GM23338 (cell line): ENCODE data around the gene EPS8L3. TPM values are rescaled to one million over a fixed set of nuclear protein-coding genes. Genes with fewer than 3 reads are reported as not detected.

Experiments used
- ATAC-seq: fragments of 200-7000 bp; cut with Tn5 transposase; 3 replicates; pipeline ENCODE4 v1.9.1; 2020
- DNase-seq: peaks from one replicate; pipeline ENCODE4 v3.0.0-alpha.2; 2015; ENCODE audit warnings: low spot score
- H2AFZ ChIP-seq: fragments of 200-600 bp; sonication (generic); 2 replicates; pipeline ENCODE4 v1.8.0; 2016; ENCODE audit warnings: antibody characterized with exemption, mild to moderate bottlenecking, moderate library complexity
- H3F3A ChIP-seq: fragments of 200-600 bp; sonication (generic); replicated peaks from 2 replicates; pipeline ENCODE4 v1.8.0; 2017; ENCODE audit warnings: antibody characterized with exemption, mixed run types, low read depth
- H3K27ac ChIP-seq: fragments of 200-600 bp; sonication (generic); 2 replicates; pipeline ENCODE4 v1.6.1; 2016; ENCODE audit warnings: low read depth
- H3K27me3 ChIP-seq: fragments of 200-600 bp; sonication (generic); 2 replicates; pipeline ENCODE4 v1.8.0; 2016; ENCODE audit warnings: mild to moderate bottlenecking, mixed run types, moderate library complexity; ENCODE audit not compliant: insufficient read depth
- H3K36me3 ChIP-seq: fragments of 200-600 bp; sonication (generic); 2 replicates; pipeline ENCODE4 v1.8.0; 2016; ENCODE audit warnings: mild to moderate bottlenecking; ENCODE audit not compliant: insufficient read depth
- H3K4me1 ChIP-seq: fragments of 200-600 bp; sonication (generic); 2 replicates; pipeline ENCODE4 v1.8.0; 2016; ENCODE audit warnings: mild to moderate bottlenecking, moderate library complexity; ENCODE audit not compliant: insufficient read depth
- H3K4me2 ChIP-seq: fragments of 200-600 bp; sonication (generic); 2 replicates; pipeline ENCODE4 v1.7.1; 2017; ENCODE audit warnings: mixed run types
- H3K4me3 ChIP-seq: fragments of 200-600 bp; sonication (generic); 2 replicates; pipeline ENCODE4 v1.6.1; 2016; ENCODE audit warnings: mixed run types
- H3K79me2 ChIP-seq: fragments of 200-600 bp; sonication (generic); replicated peaks from 2 replicates; pipeline ENCODE4 v1.8.0; 2017; ENCODE audit warnings: mild to moderate bottlenecking; ENCODE audit not compliant: insufficient read depth
- H3K9me2 ChIP-seq: fragments of 200-600 bp; sonication (generic); 2 replicates; pipeline ENCODE4 v1.8.0; 2017; ENCODE audit not compliant: insufficient read depth
- H4K20me1 ChIP-seq: fragments of 200-600 bp; sonication (generic); replicated peaks from 2 replicates; pipeline ENCODE4 v1.8.0; 2017; ENCODE audit warnings: mild to moderate bottlenecking; ENCODE audit not compliant: insufficient read depth
- H3K27ac Mint-ChIP-seq: 2 replicates; pipeline ENCODE4 v1.8.0; 2020; ENCODE audit warnings: inconsistent platforms, mild to moderate bottlenecking, moderate library complexity, mixed read lengths
- H3K27me3 Mint-ChIP-seq: 3 replicates; pipeline ENCODE4 v1.8.0; 2022; ENCODE audit warnings: low read depth, mild to moderate bottlenecking, moderate library complexity, mixed read lengths, inconsistent platforms; ENCODE audit not compliant: insufficient read depth, poor library complexity
- H3K36me3 Mint-ChIP-seq: 3 replicates; pipeline ENCODE4 v1.8.0; 2021; ENCODE audit warnings: low read depth, mild to moderate bottlenecking, inconsistent platforms, moderate library complexity, mixed read lengths
- H3K4me1 Mint-ChIP-seq: 3 replicates; pipeline ENCODE4 v1.8.0; 2020; ENCODE audit warnings: mild to moderate bottlenecking, inconsistent platforms, mixed read lengths
- H3K4me3 Mint-ChIP-seq: 3 replicates; pipeline ENCODE4 v1.8.0; 2021; ENCODE audit warnings: moderate library complexity, mild to moderate bottlenecking, inconsistent platforms, mixed read lengths
- H3K9me3 Mint-ChIP-seq: 3 replicates; pipeline ENCODE4 v1.8.0; 2020; ENCODE audit warnings: moderate library complexity, mild to moderate bottlenecking, inconsistent platforms, mixed read lengths
- CREB1 ChIP-seq: fragments of 250-450 bp; sonication (Bioruptor Pico); IDR thresholded peaks from 2 replicates; pipeline ENCODE4 v1.5.0; 2020; ENCODE audit warnings: low read depth, mild to moderate bottlenecking, moderate library complexity
- CTCF ChIP-seq, 2 experiments: fragments of 200-600 bp in 1 of 2; sonication (generic) in 1 of 2; conservative IDR thresholded peaks; 2 replicates each; pipeline versions ENCODE4 v1.5.1 to v1.6.1; 2016 to 2017; ENCODE audit warnings: antibody characterized with exemption in 2 of 2, low read depth in 2 of 2, mild to moderate bottlenecking in 2 of 2, moderate library complexity in 1 of 2
- EZH2 ChIP-seq: fragments of 200-600 bp; sonication (generic); IDR thresholded peaks from one replicate; pipeline ENCODE4 v1.8.0; 2017; ENCODE audit warnings: antibody characterized with exemption, mild to moderate bottlenecking, low read depth; ENCODE audit not compliant: unreplicated experiment
- EZH2phosphoT487 ChIP-seq: fragments of 200-600 bp; sonication (generic); IDR thresholded peaks from one replicate; pipeline ENCODE4 v1.8.1; 2018; ENCODE audit warnings: antibody characterized with exemption; ENCODE audit not compliant: unreplicated experiment
- JUNB ChIP-seq: IDR thresholded peaks from one replicate; pipeline ENCODE4 v1.6.1; 2016; ENCODE audit warnings: antibody characterized with exemption; ENCODE audit not compliant: unreplicated experiment
- NANOG ChIP-seq: IDR thresholded peaks from 2 replicates; pipeline ENCODE4 v1.6.1; 2016; ENCODE audit warnings: antibody characterized with exemption, borderline replicate concordance
- POLR2AphosphoS5 ChIP-seq: IDR thresholded peaks from 2 replicates; pipeline ENCODE4 v1.6.1; 2016; ENCODE audit warnings: antibody characterized with exemption, low read depth
- REST ChIP-seq: IDR thresholded peaks from one replicate; pipeline ENCODE4 v1.6.1; 2018; ENCODE audit warnings: antibody characterized with exemption; ENCODE audit not compliant: unreplicated experiment
- ZNF114 ChIP-seq: fragments of 250-450 bp; sonication (Bioruptor Pico); IDR thresholded peaks from 2 replicates; pipeline ENCODE4 v1.5.0; 2020; ENCODE audit warnings: mild to moderate bottlenecking, moderate library complexity
- ZNF331 ChIP-seq: fragments of 250-450 bp; sonication (Bioruptor Pico); IDR thresholded peaks from 2 replicates; pipeline ENCODE4 v1.5.0; 2020; ENCODE audit warnings: low read depth, mild to moderate bottlenecking, moderate library complexity
- ZNF462 ChIP-seq: fragments of 250-450 bp; sonication (Bioruptor Pico); IDR thresholded peaks from 2 replicates; pipeline ENCODE4 v1.5.0; 2020; ENCODE audit warnings: mild to moderate bottlenecking, moderate library complexity
- polyA plus RNA-seq: library from polyadenylated mRNA; unstranded; fragments of >200 nt; fragmentation: Nextera tagmentation; extraction: Ambion mirVana; gene quantifications from 2 replicates; pipeline ENCODE4 v1.2.1, GENCODE V29; 2016
- total RNA-seq: library from RNA; depleted of rRNA; stranded (reverse); fragments of >200 nt; shearing (Covaris generic); gene quantifications from 2 replicates; pipeline ENCODE4 v1.2.3, GENCODE V29; 2014

EPS8L3 gene
- total and polyA plus RNA-seq, 2 experiments from 2014 or later = not detected

GRCh38 chr1:109784551-109785252, 21.0 kb upstream of the EPS8L3 start:
- Histone ChIP-seq H3K4me1 (peaks cover 10% of the 10 kb centered on the region), H3K4me3 (no peak overlapping the region), H3K36me3 (0 out of 2 replicates have a peak, but pooled peaks cover 7% of the 10 kb centered on the region), H3K9me2 (no peaks in the 10 kb centered on the region), H3F3A (no peaks in the 10 kb centered on the region), H3K79me2 (no peaks in the 10 kb centered on the region), H3K27me3 (no peaks in the 10 kb centered on the region), H3K4me2 (no peak overlapping the region), H3K27ac (no peak overlapping the region), H4K20me1 (no peaks in the 10 kb centered on the region), H2AFZ (no peak overlapping the region)
- Mint-ChIP-seq H3K27ac (no peak overlapping the region), H3K4me3 (no peak overlapping the region), H3K27me3 (peaks cover 11% of the 10 kb centered on the region), H3K36me3 (peaks cover 8% of the 10 kb centered on the region; the same call in 2 of the 3 replicates), H3K4me1 (peaks cover 18% of the 10 kb centered on the region), H3K9me3 (peaks cover 15% of the 10 kb centered on the region)
- DNase-seq = no peak
- no peak for TF ChIP-seq ZNF114 (CRISPR knock-in tag)
- TF ChIP-seq ZNF462 (CRISPR knock-in tag) = no peak
- no peak for TF ChIP-seq EZH2
- TF ChIP-seq CTCF (conservative IDR thresholded peaks at IDR 0.05; ENCODE audit: low read depth in 2 of 2) = no peak
- no peak for TF ChIP-seq EZH2phosphoT487
- TF ChIP-seq ZNF331 (CRISPR knock-in tag) = no peak
- no peak for TF ChIP-seq JUNB
- TF ChIP-seq REST = no peak
- TF ChIP-seq POLR2AphosphoS5 = no peak
- no peak for TF ChIP-seq CREB1 (CRISPR knock-in tag)
- TF ChIP-seq NANOG = no peak
- no peak for ATAC-seq
